ENCODE data around the gene KCNQ1OT1.

KCNQ1OT1 gene

DNA sequence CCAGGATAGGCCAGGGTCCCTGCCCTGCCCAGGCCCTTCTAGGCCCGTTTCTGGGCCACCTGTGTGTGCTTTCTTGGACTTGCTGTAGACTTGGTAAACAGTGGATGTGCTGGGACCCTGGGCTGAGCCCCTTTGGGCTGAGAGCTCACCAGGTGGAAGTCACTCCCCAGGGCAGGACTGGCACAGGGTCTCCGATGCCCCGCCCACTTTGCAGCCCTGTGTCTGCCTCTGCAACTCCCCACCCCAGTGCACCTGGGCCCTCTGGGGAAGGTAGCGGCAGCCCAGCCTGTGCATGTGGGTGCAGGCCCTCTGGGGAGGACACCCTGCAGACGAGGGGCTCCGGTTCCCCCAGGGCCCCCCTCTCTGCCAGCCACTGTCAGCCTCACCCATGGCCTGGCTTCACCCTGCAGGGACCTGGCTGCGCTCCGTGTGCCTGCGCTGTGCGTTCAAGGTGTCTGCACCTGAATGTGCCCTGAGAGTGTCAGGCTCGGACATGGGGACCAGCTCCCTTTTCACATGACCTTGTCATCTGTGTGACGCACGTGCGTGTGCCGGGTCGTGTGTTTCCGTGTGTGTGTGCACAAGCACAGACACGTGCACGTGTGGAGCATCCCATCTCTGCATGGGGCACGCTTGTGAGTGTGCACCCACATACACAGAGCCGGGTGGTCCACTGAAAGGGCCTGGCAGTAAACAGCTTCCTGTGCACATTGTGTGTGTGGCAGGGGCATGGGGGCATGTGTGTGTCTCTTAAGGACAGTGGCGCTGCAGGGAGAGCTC is 118.5 kb downstream of the KCNQ1OT1 start:
- no peak for DNase-seq (ENCODE audit: low read depth)
- no peak overlapping the region for H3K4me3 ChIP-seq (ENCODE audit: low read depth, low read length)
- no peak for TF ChIP-seq CTCF (conservative IDR thresholded peaks at IDR 0.05; ENCODE audit: low read depth, low read length)

DNA sequence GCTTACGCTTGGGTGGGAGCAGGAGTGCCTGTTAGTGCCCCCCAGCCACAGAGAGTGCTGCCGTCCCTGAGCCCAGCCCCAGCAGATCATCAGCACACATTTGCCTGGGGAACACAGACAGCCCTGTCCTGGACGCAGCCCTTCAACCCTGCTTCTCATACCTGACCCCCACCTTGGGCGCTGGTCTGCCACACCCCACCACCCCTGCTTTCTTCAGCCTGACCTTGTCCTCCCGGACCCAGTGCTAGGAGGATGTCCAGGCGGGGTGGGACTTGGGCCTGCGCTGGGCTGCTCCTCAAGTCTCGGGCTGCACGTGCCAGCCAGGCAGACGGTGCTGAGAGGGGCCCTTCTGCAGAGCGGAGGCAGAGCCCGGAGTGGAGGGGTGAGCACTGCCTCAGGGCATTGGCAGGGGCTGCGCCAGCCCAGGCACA is 119.2 kb downstream of the KCNQ1OT1 start:
- no peak for TF ChIP-seq CTCF (conservative IDR thresholded peaks at IDR 0.05; ENCODE audit: low read depth, low read length)
- DNase-seq (ENCODE audit: low read depth) = no peak
- no peak overlapping the region for H3K4me3 ChIP-seq (ENCODE audit: low read depth, low read length)

DNA sequence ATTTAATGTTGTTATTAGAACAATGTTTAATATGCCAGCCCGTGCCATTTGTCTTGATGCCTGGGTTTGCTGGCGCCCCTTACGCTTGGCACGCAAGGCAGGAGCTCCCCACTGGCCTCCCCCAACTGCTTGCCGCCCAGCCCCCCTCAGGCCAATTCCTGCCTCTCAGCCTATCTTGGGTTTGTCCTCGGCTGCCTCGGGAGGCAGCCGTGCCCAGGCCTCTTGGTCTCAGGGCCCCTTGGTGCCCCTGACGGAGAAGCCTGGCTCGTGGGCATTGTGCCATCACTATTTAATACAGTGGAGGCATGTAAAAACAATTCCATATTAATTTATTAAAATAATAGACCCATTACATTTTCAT is 119.8 kb downstream of the KCNQ1OT1 start:
- no peak for TF ChIP-seq CTCF (conservative IDR thresholded peaks at IDR 0.05; ENCODE audit: low read depth, low read length)
- no peak for DNase-seq (ENCODE audit: low read depth)
- H3K4me3 ChIP-seq (ENCODE audit: low read depth, low read length) = no peak overlapping the region

DNA sequence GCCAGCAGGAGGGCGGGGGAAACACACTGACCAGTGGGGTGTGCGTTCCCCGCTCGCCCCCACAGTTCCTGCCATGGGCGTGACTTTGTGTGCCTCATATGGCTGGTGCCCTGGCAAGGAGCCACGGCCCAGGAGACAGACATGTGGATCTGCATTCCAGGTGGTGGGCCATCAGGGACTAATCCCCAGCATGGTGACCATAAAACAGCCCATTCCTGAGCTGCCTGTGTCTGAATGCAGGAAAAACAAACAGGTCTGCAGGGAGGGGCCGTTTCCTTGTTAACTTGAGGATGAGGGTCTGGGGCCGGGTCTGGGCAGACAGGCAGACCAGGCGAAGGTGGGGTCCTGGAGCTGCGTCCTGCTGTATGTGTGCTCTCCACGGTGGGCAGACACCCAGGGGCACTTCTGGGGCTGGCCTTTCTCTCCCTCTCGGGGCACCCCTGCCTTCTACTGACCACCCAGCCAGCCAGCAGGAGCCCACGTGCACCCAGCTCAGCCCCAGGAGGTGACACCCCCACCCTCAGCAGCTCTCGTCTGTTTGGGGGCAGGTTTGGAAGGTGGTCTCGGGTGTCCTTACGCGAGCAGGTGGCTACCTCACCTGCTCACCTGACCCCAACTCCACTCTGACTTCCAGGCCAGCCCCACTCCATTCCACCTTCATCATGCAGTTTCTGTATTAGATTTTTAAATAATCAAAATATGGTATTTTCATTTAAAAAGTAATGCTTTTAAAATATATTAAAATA is 120.3 kb downstream of the KCNQ1OT1 start:
- no peak overlapping the region for H3K4me3 ChIP-seq (ENCODE audit: low read depth, low read length)
- TF ChIP-seq CTCF (conservative IDR thresholded peaks at IDR 0.05; ENCODE audit: low read depth, low read length) = no peak
- DNase-seq (ENCODE audit: low read depth) = no peak

- no peak overlapping the region for H3K4me3 ChIP-seq (ENCODE audit: low read depth, low read length)
- no peak for DNase-seq (ENCODE audit: low read depth)
Measured at GRCh38 chr11:2578929-2579270, 120.9 kb downstream of the KCNQ1OT1 start.

GRCh38 chr11:2577991-2578928 is 121.5 kb downstream of the KCNQ1OT1 start:
- no peak for DNase-seq (ENCODE audit: low read depth)
- no peak overlapping the region for H3K4me3 ChIP-seq (ENCODE audit: low read depth, low read length)
- no peak for TF ChIP-seq CTCF (conservative IDR thresholded peaks at IDR 0.05; ENCODE audit: low read depth, low read length)

More at GRCh38 chr11:2578929-2579270, 120.9 kb downstream of the KCNQ1OT1 start:
- TF ChIP-seq CTCF (conservative IDR thresholded peaks at IDR 0.05; ENCODE audit: low read depth, low read length) = no peak
